ENCODE results near the gene PSMB4. TPM values are rescaled to one million over a fixed set of nuclear protein-coding genes. Genes with fewer than 3 reads are reported as not detected.

The PSMB4 gene
- total RNA-seq, 4 donors from 2014 or later = 188 to 267 (median 213) TPM

GRCh38 chr1:151369621-151370048 lies 29.7 kb upstream of the PSMB4 start:
- intact Hi-C loops (cut with DNase I; ENCODE audit: low total_unique reads) = no loop called here
- no peak overlapping the region for H3K4me3 ChIP-seq (ENCODE audit: low read depth, poor library complexity, severe bottlenecking)
- DNase-seq (ENCODE audit: low spot score in 2 of 2) = no peak
- WGBS, 2 donors = 80 to 93% methylated on average over 15 of the region's 15 CpGs
- TF ChIP-seq CTCF (IDR thresholded peaks at IDR 0.05) (no peak), POLR2A (IDR thresholded peaks at IDR 0.05) (no peak)

- TF ChIP-seq CTCF (IDR thresholded peaks at IDR 0.05) (no peak), POLR2A (IDR thresholded peaks at IDR 0.05) (no peak)
- no peak overlapping the region for H3K4me3 ChIP-seq (ENCODE audit: low read depth, poor library complexity, severe bottlenecking)
Measured at GRCh38 chr1:151370211-151370911, 29.0 kb upstream of the PSMB4 start.

GRCh38 chr1:151371370-151372057 lies 27.9 kb upstream of the PSMB4 start:
- peak; percentile 49 to 91 for DNase-seq (ENCODE audit: low spot score in 2 of 2)
- 13 to 18% methylated on average over 9 of the region's 9 CpGs for WGBS, 2 donors
- no peak overlapping the region for H3K4me3 ChIP-seq (ENCODE audit: low read depth, poor library complexity, severe bottlenecking)
- intact Hi-C loops (cut with DNase I; ENCODE audit: low total_unique reads) = no loop called here
- no peak for TF ChIP-seq CTCF (IDR thresholded peaks at IDR 0.05)
- TF ChIP-seq POLR2A (IDR thresholded peaks at IDR 0.05) = no peak

More at GRCh38 chr1:151370211-151370911, 29.0 kb upstream of the PSMB4 start:
- intact Hi-C loops (cut with DNase I; ENCODE audit: low total_unique reads) = no loop called here
- WGBS, 2 donors = 66% methylated on average over 6 of the region's 6 CpGs
- no peak for DNase-seq (ENCODE audit: low spot score in 2 of 2)

GRCh38 chr1:151372058-151372934 lies 27.1 kb upstream of the PSMB4 start, which contains the start of gene SELENBP1:
Gene SELENBP1, minus strand, starts transcription at chr1:151372705. Its CDS starts 64 bp downstream, at chr1:151372641.
- intact Hi-C loops (cut with DNase I; ENCODE audit: low total_unique reads) = no loop called here
- peak; percentile 70 to 94 for DNase-seq (ENCODE audit: low spot score in 2 of 2)
- 19 to 25% methylated on average over 11 of the region's 11 CpGs for WGBS, 2 donors

More at GRCh38 chr1:151372058-151372934, 27.1 kb upstream of the PSMB4 start, which contains the start of gene SELENBP1:
- no peak within 1 kb of the TSS for H3K4me3 ChIP-seq (ENCODE audit: low read depth, poor library complexity, severe bottlenecking)
- TF ChIP-seq POLR2A (IDR thresholded peaks at IDR 0.05) = no peak
- TF ChIP-seq CTCF (IDR thresholded peaks at IDR 0.05) = no peak

Data from lower leg skin (tissue), 4 donors.